Stimulated activated effector memory CD8-positive, alpha-beta T cell treated with anti-CD3 and anti-CD28 coated beads, Interleukin-12 subunit alpha, Interleukin-12 subunit beta, amount 100 ng/mL, for 72 hours (primary cell): ENCODE data around the gene PLK3.
"Not testable (repeated sequence)": the region's sequence is repeated elsewhere in the genome, so short reads cannot be mapped to it uniquely, and the experiment has no call there.

ENCODE experiments used
- ATAC-seq: fragments of 150-1000 bp; cut with Tn5 transposase; 2 replicates; pipeline ENCODE4 v1.10.0; 2021
- DNase-seq, 2 donors: peaks; one replicate each; pipeline ENCODE4 v3.0.0; 2021 to 2022; ENCODE audit warnings: low spot score in 2 of 2
- H3K27ac Mint-ChIP-seq: one replicate; pipeline ENCODE4 v1.8.0; 2022; ENCODE audit warnings: mild to moderate bottlenecking, mixed read lengths
- H3K36me3 Mint-ChIP-seq: one replicate; pipeline ENCODE4 v1.8.0; 2022; ENCODE audit warnings: mild to moderate bottlenecking, mixed read lengths
- H3K4me1 Mint-ChIP-seq: one replicate; pipeline ENCODE4 v1.8.0; 2022; ENCODE audit warnings: mixed read lengths
- H3K4me3 Mint-ChIP-seq: one replicate; pipeline ENCODE4 v1.8.0; 2022; ENCODE audit warnings: mild to moderate bottlenecking, mixed read lengths
- H3K9me3 Mint-ChIP-seq: one replicate; pipeline ENCODE4 v1.8.0; 2022; ENCODE audit warnings: mixed read lengths

Gene PLK3

GRCh38 chr1:44812822-44813543 is 12.8 kb downstream of the PLK3 start:
- H3K4me1 Mint-ChIP-seq: peaks cover 78% of the 10 kb centered on the region
- no peaks in the 10 kb centered on the region for H3K9me3 Mint-ChIP-seq
- H3K36me3 Mint-ChIP-seq: peaks cover 66% of the 10 kb centered on the region
- DNase-seq (no peak), ATAC-seq (no peak)
- peak overlapping the region; percentile 98 for H3K27ac Mint-ChIP-seq
- H3K4me3 Mint-ChIP-seq: peak overlapping the region; percentile 89

- not testable (repeated sequence) for DNase-seq, ATAC-seq, H3K9me3 Mint-ChIP-seq
- Mint-ChIP-seq H3K27ac (peak overlapping the region; percentile 98), H3K4me3 (peak overlapping the region; percentile 89), H3K36me3 (peaks cover 62% of the 10 kb centered on the region), H3K4me1 (peaks cover 78% of the 10 kb centered on the region)
Observed at GRCh38 chr1:44815926-44816325, 15.7 kb downstream of the PLK3 start.

GRCh38 chr1:44817307-44817706 is 17.1 kb downstream of the PLK3 start:
- ATAC-seq (no peak), DNase-seq (no peak)
- H3K4me1 Mint-ChIP-seq: peaks cover 72% of the 10 kb centered on the region
- no peaks in the 10 kb centered on the region for H3K9me3 Mint-ChIP-seq
- H3K36me3 Mint-ChIP-seq: peaks cover 58% of the 10 kb centered on the region
- peak overlapping the region; percentile 100 for H3K27ac Mint-ChIP-seq
- H3K4me3 Mint-ChIP-seq: no peak overlapping the region

- DNase-seq (no peak), ATAC-seq (no peak)
- Mint-ChIP-seq H3K4me1 (peaks cover 65% of the 10 kb centered on the region), H3K4me3 (peak overlapping the region; percentile 88), H3K36me3 (peaks cover 52% of the 10 kb centered on the region), H3K9me3 (no peaks in the 10 kb centered on the region), H3K27ac (peak overlapping the region; percentile 100)
Observed at GRCh38 chr1:44817771-44818495, 17.8 kb downstream of the PLK3 start.

- H3K4me1 Mint-ChIP-seq: peaks cover 59% of the 10 kb centered on the region
- peak overlapping the region; percentile 88 for H3K4me3 Mint-ChIP-seq
- H3K27ac Mint-ChIP-seq: peak overlapping the region; percentile 100
- peaks cover 44% of the 10 kb centered on the region for H3K36me3 Mint-ChIP-seq
- ATAC-seq (no peak), DNase-seq (no peak)
- no peaks in the 10 kb centered on the region for H3K9me3 Mint-ChIP-seq
Observed at GRCh38 chr1:44819196-44819607, 19.0 kb downstream of the PLK3 start.

DNA sequence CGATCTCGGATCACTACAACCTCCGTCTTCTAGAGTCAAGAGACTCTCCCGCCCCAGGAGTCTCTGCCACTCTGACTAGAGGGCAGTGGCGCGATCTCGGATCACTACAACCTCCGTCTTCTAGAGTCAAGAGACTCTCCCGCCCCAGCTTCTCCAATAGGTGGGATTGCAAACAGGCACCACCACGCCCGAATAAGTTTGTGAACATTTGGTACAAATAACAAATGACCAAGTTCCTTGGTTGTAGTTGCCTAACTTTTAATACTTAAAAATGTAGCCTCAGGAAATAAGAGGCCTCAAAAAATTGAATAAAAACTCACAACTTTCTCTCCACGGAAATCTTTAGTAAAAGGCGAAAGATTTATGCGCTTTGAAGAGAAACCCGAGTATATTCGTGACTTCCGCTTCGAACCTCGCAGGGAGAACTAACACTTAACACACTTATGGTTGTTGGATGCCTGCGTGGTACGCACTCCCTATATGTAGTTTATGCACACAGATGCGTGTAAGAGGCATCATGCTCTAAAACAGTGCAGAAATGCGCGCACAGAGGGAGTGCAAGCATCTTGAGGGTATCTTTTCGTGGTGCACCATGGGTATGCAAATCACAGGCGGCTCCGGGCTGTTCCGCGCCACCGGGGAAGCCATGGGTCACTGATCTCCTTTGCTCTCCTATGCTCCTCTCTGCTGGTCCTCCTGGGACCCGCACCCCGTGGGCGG is 19.6 kb downstream of the PLK3 start:
- ATAC-seq (peak; percentile 94), DNase-seq (peak; percentile 79 to 93)
- Mint-ChIP-seq H3K36me3 (peaks cover 38% of the 10 kb centered on the region), H3K4me3 (peak overlapping the region; percentile 88), H3K27ac (peak overlapping the region; percentile 100), H3K9me3 (no peaks in the 10 kb centered on the region), H3K4me1 (peaks cover 54% of the 10 kb centered on the region)

GRCh38 chr1:44820328-44821239 is 20.4 kb downstream of the PLK3 start:
- peak; percentile 4 for ATAC-seq

GRCh38 chr1:44821240-44821715 is 21.1 kb downstream of the PLK3 start:
- Mint-ChIP-seq H3K36me3 (peaks cover 25% of the 10 kb centered on the region), H3K9me3 (no peaks in the 10 kb centered on the region), H3K4me3 (peak overlapping the region; percentile 88), H3K27ac (peak overlapping the region; percentile 100), H3K4me1 (peaks cover 45% of the 10 kb centered on the region)
- DNase-seq (no peak), ATAC-seq (no peak)

More at GRCh38 chr1:44820328-44821239, 20.4 kb downstream of the PLK3 start:
- Mint-ChIP-seq H3K4me1 (peaks cover 46% of the 10 kb centered on the region), H3K36me3 (peaks cover 30% of the 10 kb centered on the region), H3K4me3 (peak overlapping the region; percentile 88), H3K9me3 (no peaks in the 10 kb centered on the region), H3K27ac (peak overlapping the region; percentile 100)
- DNase-seq: no peak

DNA sequence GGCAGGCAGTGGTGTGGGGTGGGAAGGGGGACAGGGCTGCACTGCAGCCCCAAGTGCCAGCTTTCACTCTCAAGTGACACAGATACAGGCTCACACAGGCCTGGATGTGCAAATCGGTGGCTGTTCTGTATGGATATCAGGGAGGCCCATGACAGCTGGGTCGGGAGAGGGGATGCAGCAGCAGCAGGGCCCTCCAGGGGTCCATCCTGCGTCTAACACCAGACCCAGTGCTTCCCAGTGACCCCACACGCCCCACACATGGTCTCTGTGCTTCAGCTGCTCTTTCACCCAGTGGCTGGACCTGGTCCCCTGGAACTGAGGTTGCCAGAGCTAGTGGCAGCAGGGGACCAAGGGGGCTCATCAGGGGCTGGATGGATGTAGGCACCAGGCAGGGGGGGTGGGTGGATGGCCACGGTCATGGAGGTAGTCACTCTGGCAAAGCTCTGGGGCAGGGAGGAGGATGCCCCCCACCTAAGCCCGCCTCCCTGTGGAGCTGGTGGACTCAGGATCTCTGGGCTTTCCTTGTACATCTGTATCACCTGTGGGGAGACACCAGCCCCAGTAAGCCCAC is 22.0 kb downstream of the PLK3 start:
- Mint-ChIP-seq H3K4me3 (no peak overlapping the region), H3K4me1 (peaks cover 44% of the 10 kb centered on the region), H3K9me3 (no peaks in the 10 kb centered on the region), H3K36me3 (peaks cover 25% of the 10 kb centered on the region), H3K27ac (peak overlapping the region; percentile 45)
- no peak for DNase-seq
- no peak for ATAC-seq

DNA sequence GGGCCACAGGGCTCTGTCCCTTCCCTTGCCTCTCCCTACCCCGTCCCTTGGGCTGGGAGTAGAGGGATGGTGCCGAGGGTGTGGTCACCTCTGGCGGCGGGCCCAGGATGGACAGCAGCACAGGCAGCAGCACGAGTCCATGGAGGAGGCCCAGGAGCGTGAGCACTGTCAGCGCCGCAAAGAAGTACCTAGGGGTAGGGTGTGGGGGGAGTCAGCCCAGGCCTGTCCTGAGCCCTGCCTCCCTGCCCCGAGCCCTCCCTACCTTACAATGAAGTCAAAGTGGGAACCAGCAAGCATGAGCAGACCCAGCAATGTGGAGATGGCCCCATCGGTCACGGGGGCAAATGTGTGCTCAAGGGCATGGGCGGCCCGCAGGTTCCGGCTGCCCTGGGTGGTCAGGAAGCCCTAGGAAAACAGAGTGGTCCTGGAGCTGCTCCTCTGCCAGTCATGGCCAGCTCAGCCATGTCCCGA is 22.8 kb downstream of the PLK3 start:
- no peak for ATAC-seq
- Mint-ChIP-seq H3K27ac (peak overlapping the region; percentile 45), H3K9me3 (no peaks in the 10 kb centered on the region), H3K36me3 (peaks cover 21% of the 10 kb centered on the region), H3K4me3 (no peak overlapping the region), H3K4me1 (peaks cover 36% of the 10 kb centered on the region)
- DNase-seq: no peak

DNA sequence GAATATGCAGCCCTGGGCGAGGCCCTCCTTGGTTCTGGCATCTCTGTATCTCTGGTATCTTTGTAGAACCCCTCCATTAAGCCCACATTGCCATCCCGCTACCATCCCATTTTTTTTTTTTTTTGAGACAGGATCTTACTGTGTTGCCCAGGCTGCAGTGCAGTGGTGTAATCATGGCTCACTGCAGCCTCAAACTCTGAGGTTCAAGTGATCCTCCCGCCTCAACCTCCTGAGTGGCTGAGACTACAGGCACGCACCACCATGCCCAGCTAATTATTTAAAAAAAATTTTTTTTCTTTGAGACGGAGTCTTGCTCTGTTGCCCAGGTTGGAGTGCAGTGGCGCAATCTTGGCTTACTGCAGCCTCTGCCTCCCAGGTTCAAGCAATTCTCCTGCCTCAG is 24.2 kb downstream of the PLK3 start:
- H3K9me3 Mint-ChIP-seq, H3K27ac Mint-ChIP-seq, H3K4me3 Mint-ChIP-seq, DNase-seq, ATAC-seq: not testable (repeated sequence)
- Mint-ChIP-seq H3K4me1 (peaks cover 23% of the 10 kb centered on the region), H3K36me3 (peaks cover 14% of the 10 kb centered on the region)

DNA sequence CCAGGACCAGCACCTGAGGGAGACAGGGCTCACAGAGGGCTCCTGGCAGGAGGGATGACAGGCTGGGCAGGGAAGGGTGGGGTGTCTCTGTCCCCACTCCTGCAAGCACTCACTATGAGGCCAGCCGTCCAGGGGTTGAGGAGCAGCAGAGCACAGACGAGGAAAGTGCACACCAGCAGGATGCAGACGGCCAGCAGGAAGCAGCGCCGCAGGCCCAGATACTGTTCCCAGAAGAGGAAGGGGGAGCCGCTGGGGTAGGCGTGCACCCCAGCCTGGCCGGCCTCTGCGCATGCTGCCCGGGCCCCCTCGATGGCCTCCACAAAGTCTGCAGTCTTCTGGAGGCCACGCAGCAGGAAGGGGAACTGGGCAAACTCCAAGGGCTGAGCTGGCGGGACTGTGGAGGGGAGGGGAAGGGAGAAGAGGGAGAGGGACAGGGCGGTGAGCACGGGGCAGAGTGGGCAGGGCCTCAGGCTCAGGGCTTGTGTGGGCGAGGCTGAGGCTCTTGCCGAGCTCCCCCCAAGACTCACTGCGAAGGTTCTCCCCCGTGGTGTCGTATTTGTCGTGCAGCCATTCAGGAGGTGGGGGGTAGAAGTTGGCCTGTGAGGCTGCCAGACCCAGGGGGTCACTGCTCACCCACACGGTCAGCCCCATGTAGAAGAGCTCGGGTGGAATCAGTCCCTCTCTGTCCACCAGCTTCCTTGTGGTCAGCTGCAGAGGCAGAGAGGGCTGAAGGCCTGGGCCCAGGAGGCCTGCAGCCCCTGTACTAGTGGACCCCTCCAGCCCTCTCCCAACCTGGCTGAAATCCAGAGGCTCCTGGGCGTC is 26.4 kb downstream of the PLK3 start:
- ATAC-seq (no peak), DNase-seq (no peak)
- Mint-ChIP-seq H3K9me3 (no peaks in the 10 kb centered on the region), H3K36me3 (no peaks in the 10 kb centered on the region), H3K27ac (no peak overlapping the region), H3K4me1 (peaks cover under 1% of the 10 kb centered on the region), H3K4me3 (no peak overlapping the region)

DNA sequence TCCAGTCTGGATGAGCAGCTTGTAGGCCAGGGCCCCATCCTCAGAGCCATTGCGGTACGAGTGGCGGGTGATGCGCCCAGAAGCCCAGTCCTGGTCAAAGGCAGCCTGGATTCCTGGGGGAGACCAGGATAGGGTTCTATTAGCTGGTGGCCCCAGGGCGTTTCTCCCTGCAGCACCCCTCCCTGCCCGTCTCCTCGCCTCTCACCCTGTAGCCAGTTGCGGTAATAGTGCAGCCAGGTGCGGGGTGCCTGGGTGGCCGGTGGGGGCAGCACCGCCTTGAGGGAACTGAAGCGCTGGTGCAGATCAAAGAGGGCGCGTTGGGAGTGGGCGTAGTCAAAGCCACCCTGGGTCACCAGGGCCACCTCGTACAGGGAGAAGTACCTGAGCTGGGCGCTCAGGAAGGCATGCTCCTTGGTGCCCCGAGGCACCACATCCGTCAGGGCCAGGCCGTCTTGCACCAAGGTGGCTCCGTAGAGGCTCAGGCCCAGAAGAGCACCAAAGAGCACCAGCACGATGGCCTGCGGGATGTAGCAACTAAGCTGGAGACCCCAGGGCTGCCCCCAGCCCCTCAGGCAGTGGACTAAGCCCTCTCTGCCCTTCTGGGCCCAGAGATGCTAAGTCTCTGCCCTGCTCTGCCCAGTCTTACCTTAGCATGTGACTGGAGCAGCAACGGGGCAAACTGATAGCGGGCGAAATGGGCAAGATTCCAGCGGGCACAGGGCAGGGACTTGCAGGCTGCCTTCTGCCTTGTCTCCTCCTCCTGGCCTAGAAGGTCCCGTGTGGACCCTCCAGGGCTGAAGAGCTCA is 27.2 kb downstream of the PLK3 start:
- no peak for DNase-seq
- Mint-ChIP-seq H3K9me3 (no peaks in the 10 kb centered on the region), H3K4me1 (no peaks in the 10 kb centered on the region), H3K27ac (peak overlapping the region; percentile 79), H3K36me3 (no peaks in the 10 kb centered on the region), H3K4me3 (no peak overlapping the region)
- ATAC-seq: no peak
